ENCODE results near the gene MYH7.

GRCh38 chr14:23431486-23431885, 4.0 kb downstream of the MYH7 start:
- TF ChIP-seq POLR2A (IDR thresholded peaks at IDR 0.05; ENCODE audit: low read depth, low read length) = no peak
- no peak for TF ChIP-seq MAZ (IDR thresholded peaks at IDR 0.05; ENCODE audit: borderline replicate concordance, low read depth, low read length)
- TF ChIP-seq, protein P1, sequence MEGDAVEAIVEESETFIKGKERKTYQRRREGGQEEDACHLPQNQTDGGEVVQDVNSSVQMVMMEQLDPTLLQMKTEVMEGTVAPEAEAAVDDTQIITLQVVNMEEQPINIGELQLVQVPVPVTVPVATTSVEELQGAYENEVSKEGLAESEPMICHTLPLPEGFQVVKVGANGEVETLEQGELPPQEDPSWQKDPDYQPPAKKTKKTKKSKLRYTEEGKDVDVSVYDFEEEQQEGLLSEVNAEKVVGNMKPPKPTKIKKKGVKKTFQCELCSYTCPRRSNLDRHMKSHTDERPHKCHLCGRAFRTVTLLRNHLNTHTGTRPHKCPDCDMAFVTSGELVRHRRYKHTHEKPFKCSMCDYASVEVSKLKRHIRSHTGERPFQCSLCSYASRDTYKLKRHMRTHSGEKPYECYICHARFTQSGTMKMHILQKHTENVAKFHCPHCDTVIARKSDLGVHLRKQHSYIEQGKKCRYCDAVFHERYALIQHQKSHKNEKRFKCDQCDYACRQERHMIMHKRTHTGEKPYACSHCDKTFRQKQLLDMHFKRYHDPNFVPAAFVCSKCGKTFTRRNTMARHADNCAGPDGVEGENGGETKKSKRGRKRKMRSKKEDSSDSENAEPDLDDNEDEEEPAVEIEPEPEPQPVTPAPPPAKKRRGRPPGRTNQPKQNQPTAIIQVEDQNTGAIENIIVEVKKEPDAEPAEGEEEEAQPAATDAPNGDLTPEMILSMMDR (conservative IDR thresholded peaks at IDR 0.05; ENCODE audit: low read depth, low read length) = no peak
- TF ChIP-seq RCOR1 (IDR thresholded peaks at IDR 0.05; ENCODE audit: insufficient replicate concordance, low read length) = no peak
- TF ChIP-seq NFE2L2 (IDR thresholded peaks at IDR 0.05; ENCODE audit: low read depth, low read length) = no peak
- TF ChIP-seq FOS (IDR thresholded peaks at IDR 0.05; ENCODE audit: low read depth, low read length) = no peak
- no peak for TF ChIP-seq BHLHE40 (IDR thresholded peaks at IDR 0.05; ENCODE audit: low read depth, low read length)
- no peak for TF ChIP-seq CHD1 (IDR thresholded peaks at IDR 0.05; ENCODE audit: low read depth, low read length)
- TF ChIP-seq USF2 (IDR thresholded peaks at IDR 0.05; ENCODE audit: low read depth, low read length) = no peak
- TF ChIP-seq MAFK (IDR thresholded peaks at IDR 0.05; ENCODE audit: low read depth, low read length) = no peak
- TF ChIP-seq CEBPB (IDR thresholded peaks at IDR 0.05; ENCODE audit: low read depth, low read length) = no peak
- TF ChIP-seq, protein P2, sequence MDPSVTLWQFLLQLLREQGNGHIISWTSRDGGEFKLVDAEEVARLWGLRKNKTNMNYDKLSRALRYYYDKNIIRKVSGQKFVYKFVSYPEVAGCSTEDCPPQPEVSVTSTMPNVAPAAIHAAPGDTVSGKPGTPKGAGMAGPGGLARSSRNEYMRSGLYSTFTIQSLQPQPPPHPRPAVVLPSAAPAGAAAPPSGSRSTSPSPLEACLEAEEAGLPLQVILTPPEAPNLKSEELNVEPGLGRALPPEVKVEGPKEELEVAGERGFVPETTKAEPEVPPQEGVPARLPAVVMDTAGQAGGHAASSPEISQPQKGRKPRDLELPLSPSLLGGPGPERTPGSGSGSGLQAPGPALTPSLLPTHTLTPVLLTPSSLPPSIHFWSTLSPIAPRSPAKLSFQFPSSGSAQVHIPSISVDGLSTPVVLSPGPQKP (IDR thresholded peaks at IDR 0.05; ENCODE audit: borderline replicate concordance, low read depth, low read length) = no peak
- no peak for TF ChIP-seq RFX5 (IDR thresholded peaks at IDR 0.05; ENCODE audit: low read depth, low read length)
- no peak for TF ChIP-seq RAD21 (IDR thresholded peaks at IDR 0.05; ENCODE audit: low read length)
